ENCODE results near the gene COL9A3. TPM values are rescaled to one million over a fixed set of nuclear protein-coding genes. Genes with fewer than 3 reads are reported as not detected.
"Not testable (repeated sequence)": the region's sequence is repeated elsewhere in the genome, so short reads cannot be mapped to it uniquely, and the experiment has no call there.

Gene COL9A3
- total RNA-seq, 4 donors from 2014 or later = 13.4 to 22.9 (median 18.4) TPM

GRCh38 chr20:62843656-62844055 lies 26.8 kb downstream of the COL9A3 start:
- WGBS = 96% methylated on average over 10 of the region's 10 CpGs
- peaks cover 0 to 21% (median 4%) of the 10 kb centered on the region in 4 donors for H3K36me3 ChIP-seq
- intact Hi-C loops (cut with DNase I) = no loop called here
- no peaks in the 10 kb centered on the region for H3K4me1 ChIP-seq
- no peak for TF ChIP-seq POLR2AphosphoS5 (IDR thresholded peaks at IDR 0.05)
- no peak for TF ChIP-seq EP300 (IDR thresholded peaks at IDR 0.05)
- TF ChIP-seq POLR2A (IDR thresholded peaks at IDR 0.05; ENCODE audit: low read depth) = no peak
- no peak for TF ChIP-seq CTCF (IDR thresholded peaks at IDR 0.05)
- DNase-seq (ENCODE audit: extremely low spot score) = no peak
- no peak overlapping the region for H3K27ac ChIP-seq (replicated peaks in 1 of 4)
- no peak overlapping the region for H3K4me3 ChIP-seq
- no peaks in the 10 kb centered on the region for H3K9me3 ChIP-seq
- H3K27me3 ChIP-seq = no peaks in the 10 kb centered on the region

- H3K27me3 ChIP-seq = no peaks in the 10 kb centered on the region
- peaks cover 0 to 21% (median 6%) of the 10 kb centered on the region in 4 donors for H3K36me3 ChIP-seq
- no peaks in the 10 kb centered on the region for H3K9me3 ChIP-seq
- H3K4me3 ChIP-seq = no peak overlapping the region
- no peaks in the 10 kb centered on the region for H3K4me1 ChIP-seq
- intact Hi-C loops (cut with DNase I) = no loop called here
- TF ChIP-seq POLR2A (IDR thresholded peaks at IDR 0.05; ENCODE audit: low read depth) = no peak
- TF ChIP-seq CTCF (IDR thresholded peaks at IDR 0.05) = no peak
- no peak for TF ChIP-seq POLR2AphosphoS5 (IDR thresholded peaks at IDR 0.05)
- no peak for TF ChIP-seq EP300 (IDR thresholded peaks at IDR 0.05)
- 97% methylated on average over 7 of the region's 7 CpGs for WGBS
- DNase-seq (ENCODE audit: extremely low spot score) = no peak
- H3K27ac ChIP-seq (replicated peaks in 1 of 4) = no peak overlapping the region
Observed at GRCh38 chr20:62844182-62844581, 27.3 kb downstream of the COL9A3 start.

GRCh38 chr20:62845416-62846160 lies 28.7 kb downstream of the COL9A3 start:
- DNase-seq (ENCODE audit: extremely low spot score) = no peak
- H3K36me3 ChIP-seq = peaks cover 0 to 20% (median 6%) of the 10 kb centered on the region in 4 donors
- TF ChIP-seq EP300 (IDR thresholded peaks at IDR 0.05) (no peak), POLR2A (IDR thresholded peaks at IDR 0.05; ENCODE audit: low read depth) (no peak), CTCF (IDR thresholded peaks at IDR 0.05) (no peak), POLR2AphosphoS5 (IDR thresholded peaks at IDR 0.05) (no peak)
- WGBS = 87% methylated on average over 16 of the region's 16 CpGs
- intact Hi-C loops (cut with DNase I) = no loop called here
- no peaks in the 10 kb centered on the region for H3K4me1 ChIP-seq
- no peak overlapping the region for H3K27ac ChIP-seq (replicated peaks in 1 of 4)
- H3K9me3 ChIP-seq = no peaks in the 10 kb centered on the region
- H3K4me3 ChIP-seq = no peak overlapping the region
- no peaks in the 10 kb centered on the region for H3K27me3 ChIP-seq

GRCh38 chr20:62846166-62846890 lies 29.5 kb downstream of the COL9A3 start:
- intact Hi-C loops (cut with DNase I) = no loop called here
- no peak for TF ChIP-seq POLR2AphosphoS5 (IDR thresholded peaks at IDR 0.05)
- no peak for TF ChIP-seq CTCF (IDR thresholded peaks at IDR 0.05)
- no peak for TF ChIP-seq EP300 (IDR thresholded peaks at IDR 0.05)
- no peak for TF ChIP-seq POLR2A (IDR thresholded peaks at IDR 0.05; ENCODE audit: low read depth)
- Histone ChIP-seq H3K4me3 (no peak overlapping the region), H3K27ac (replicated peaks in 1 of 4) (no peak overlapping the region), H3K9me3 (no peaks in the 10 kb centered on the region), H3K4me1 (no peaks in the 10 kb centered on the region), H3K27me3 (no peaks in the 10 kb centered on the region), H3K36me3 (peaks cover 0 to 19% (median 7%) of the 10 kb centered on the region in 4 donors)
- no peak for DNase-seq (ENCODE audit: extremely low spot score)
- 89% methylated on average over 19 of the region's 19 CpGs for WGBS

GRCh38 chr20:62848917-62849316 lies 32.1 kb downstream of the COL9A3 start:
- H3K4me1 ChIP-seq; H3K27me3 ChIP-seq; H3K27ac ChIP-seq (replicated peaks in 1 of 4); DNase-seq (ENCODE audit: extremely low spot score); H3K9me3 ChIP-seq; H3K4me3 ChIP-seq; intact Hi-C loops (cut with DNase I): not testable (repeated sequence)
- WGBS = 92% methylated on average over 7 of the region's 7 CpGs
- peaks cover 5 to 43% (median 29%) of the 10 kb centered on the region in 4 donors for H3K36me3 ChIP-seq

All from esophagus muscularis mucosa (tissue), 4 donors.